ENCODE measurements around the gene PRR32.
"Not testable (repeated sequence)": the region's sequence is repeated elsewhere in the genome, so short reads cannot be mapped to it uniquely, and the experiment has no call there.

The PRR32 gene, protein sequence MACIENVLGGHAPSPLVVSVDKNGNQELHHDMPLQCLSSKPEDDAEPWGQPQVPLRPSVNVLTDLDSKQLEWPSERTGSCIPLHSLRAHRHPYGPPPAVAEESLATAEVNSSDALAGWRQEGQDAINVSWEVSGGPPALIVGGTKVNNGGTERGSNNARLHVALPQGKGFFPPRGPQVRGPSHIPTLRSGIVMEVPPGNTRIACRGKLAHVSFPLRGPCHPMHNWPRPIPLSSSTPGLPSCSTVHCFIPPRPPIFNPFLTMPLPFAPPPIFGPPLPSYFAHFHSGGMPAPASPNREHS

DNA sequence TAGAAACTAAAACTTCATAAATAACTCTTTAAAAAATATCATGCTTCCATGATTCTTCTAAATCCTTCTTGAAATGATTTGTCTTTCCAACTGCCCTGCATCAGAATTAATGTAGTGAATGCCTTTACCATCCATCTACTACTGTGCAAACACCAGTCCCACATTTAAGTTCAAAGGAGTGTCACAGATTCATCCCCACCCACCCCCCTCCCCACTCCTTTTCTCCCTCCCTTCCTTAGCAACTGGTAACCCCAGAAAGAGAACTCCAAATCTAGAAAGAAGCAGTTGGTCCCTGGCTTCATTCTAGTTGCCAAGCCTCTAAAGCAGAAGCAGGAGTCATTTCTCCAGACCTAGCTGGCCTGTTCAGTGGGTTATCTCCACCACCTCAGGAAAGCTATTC is at the start of gene PRR32:
PRR32 (plus strand) TSS at position 301 of the 400 bp plus-strand sequence. CDS start 115 bp downstream, outside the sequence.
- H3K27ac ChIP-seq (ENCODE audit: low read length), result no peak within 1 kb of the TSS
- no peaks in the 10 kb centered on the region for H3K4me1 ChIP-seq (ENCODE audit: control insufficient read depth, insufficient read depth, low read length)
- no peak for DNase-seq (ENCODE audit: low read depth, low spot score)
- no peaks in the 10 kb centered on the region for H3K9me3 ChIP-seq (ENCODE audit: control insufficient read depth, insufficient read depth, low read length)
- H3K4me3 ChIP-seq (ENCODE audit: low read length), result no peak within 1 kb of the TSS
- no peaks in the 10 kb centered on the region for H3K36me3 ChIP-seq (ENCODE audit: control insufficient read depth, insufficient read depth, low read length)
- no peaks in the 10 kb centered on the region for H3K27me3 ChIP-seq (ENCODE audit: control insufficient read depth, insufficient read depth, low read length)

DNA sequence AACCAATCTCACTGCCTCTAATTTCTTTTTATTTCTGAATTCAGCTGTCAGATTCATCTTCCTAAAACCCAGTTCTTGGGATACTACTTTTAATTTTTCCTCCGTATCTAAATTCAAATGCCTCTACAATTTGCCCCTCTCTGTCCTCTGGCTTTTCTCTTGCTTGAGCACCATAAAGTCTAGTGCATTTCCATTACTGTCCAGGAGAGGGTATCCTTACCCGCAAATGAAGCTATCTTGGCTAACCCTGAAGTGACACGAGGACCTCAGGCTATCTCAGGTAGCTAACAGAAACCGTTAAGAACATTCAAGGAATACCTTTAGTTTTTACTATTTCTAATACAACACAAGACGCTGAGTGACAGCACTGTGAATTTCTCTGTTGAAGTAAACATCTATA is 49.4 kb upstream of the PRR32 start:
- Histone ChIP-seq H3K36me3 (ENCODE audit: control insufficient read depth, insufficient read depth, low read length) (no peaks in the 10 kb centered on the region), H3K9me3 (ENCODE audit: control insufficient read depth, insufficient read depth, low read length) (no peaks in the 10 kb centered on the region), H3K27ac (ENCODE audit: low read length) (no peak overlapping the region), H3K4me1 (ENCODE audit: control insufficient read depth, insufficient read depth, low read length) (no peaks in the 10 kb centered on the region), H3K27me3 (ENCODE audit: control insufficient read depth, insufficient read depth, low read length) (no peaks in the 10 kb centered on the region), H3K4me3 (ENCODE audit: low read length) (no peak overlapping the region)
- DNase-seq (ENCODE audit: low read depth, low spot score), result peak; percentile 18
- no CpG with 5 or more reads among the region's 5 CpGs for WGBS (ENCODE audit: insufficient coverage, insufficient read length)

DNA sequence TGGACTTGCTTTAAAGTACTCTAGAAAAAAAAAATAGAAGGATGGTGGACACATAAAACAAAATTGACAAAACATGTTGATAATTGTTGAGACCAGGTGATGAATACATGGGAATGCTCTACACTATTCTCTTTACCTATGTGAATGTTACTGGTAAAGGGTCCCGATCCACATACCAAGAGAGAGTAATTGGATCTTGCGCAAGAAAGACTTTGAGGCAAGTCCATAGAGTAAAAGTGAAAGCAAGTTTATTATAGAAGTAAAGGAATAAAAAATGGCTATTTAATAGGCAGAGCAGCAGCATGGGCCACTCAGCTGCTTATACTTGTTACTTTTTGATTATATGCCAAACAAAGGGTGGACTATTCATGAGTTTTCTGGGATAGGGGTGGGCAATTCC is 34.0 kb upstream of the PRR32 start:
- Histone ChIP-seq H3K4me1 (ENCODE audit: control insufficient read depth, insufficient read depth, low read length) (no peaks in the 10 kb centered on the region), H3K27ac (ENCODE audit: low read length) (no peak overlapping the region), H3K4me3 (ENCODE audit: low read length) (no peak overlapping the region), H3K36me3 (ENCODE audit: control insufficient read depth, insufficient read depth, low read length) (no peaks in the 10 kb centered on the region), H3K27me3 (ENCODE audit: control insufficient read depth, insufficient read depth, low read length) (no peaks in the 10 kb centered on the region), H3K9me3 (ENCODE audit: control insufficient read depth, insufficient read depth, low read length) (no peaks in the 10 kb centered on the region)
- no CpG with 5 or more reads among the region's 2 CpGs for WGBS (ENCODE audit: insufficient coverage, insufficient read length)
- no peak for DNase-seq (ENCODE audit: low read depth, low spot score)

DNA sequence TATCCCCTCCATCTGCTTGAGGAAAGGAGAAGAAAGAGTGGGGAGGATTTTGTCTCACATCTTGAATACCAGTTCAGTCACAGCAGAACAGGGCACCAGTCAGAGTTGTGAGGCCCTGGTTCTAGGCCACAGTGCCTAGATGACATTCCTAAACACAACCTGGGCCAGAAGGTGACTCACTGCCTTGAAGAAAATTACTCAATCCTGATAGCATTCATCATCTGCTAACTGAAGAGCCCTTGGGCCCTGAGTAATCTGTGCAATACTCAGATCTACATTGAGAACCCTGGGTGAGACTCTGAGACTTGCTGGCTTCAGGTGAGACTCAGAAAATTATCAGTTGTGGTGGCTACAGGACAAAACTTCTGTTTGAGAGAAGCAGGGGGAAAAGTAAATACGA is 20.5 kb upstream of the PRR32 start:
- no peaks in the 10 kb centered on the region for H3K27me3 ChIP-seq (ENCODE audit: control insufficient read depth, insufficient read depth, low read length)
- no peak for DNase-seq (ENCODE audit: low read depth, low spot score)
- WGBS (ENCODE audit: insufficient coverage, insufficient read length), result no CpG with 5 or more reads among the region's 1 CpG
- H3K4me3 ChIP-seq (ENCODE audit: low read length), result no peak overlapping the region
- no peaks in the 10 kb centered on the region for H3K9me3 ChIP-seq (ENCODE audit: control insufficient read depth, insufficient read depth, low read length)
- no peaks in the 10 kb centered on the region for H3K4me1 ChIP-seq (ENCODE audit: control insufficient read depth, insufficient read depth, low read length)
- H3K27ac ChIP-seq (ENCODE audit: low read length), result no peak overlapping the region
- no peaks in the 10 kb centered on the region for H3K36me3 ChIP-seq (ENCODE audit: control insufficient read depth, insufficient read depth, low read length)

DNA sequence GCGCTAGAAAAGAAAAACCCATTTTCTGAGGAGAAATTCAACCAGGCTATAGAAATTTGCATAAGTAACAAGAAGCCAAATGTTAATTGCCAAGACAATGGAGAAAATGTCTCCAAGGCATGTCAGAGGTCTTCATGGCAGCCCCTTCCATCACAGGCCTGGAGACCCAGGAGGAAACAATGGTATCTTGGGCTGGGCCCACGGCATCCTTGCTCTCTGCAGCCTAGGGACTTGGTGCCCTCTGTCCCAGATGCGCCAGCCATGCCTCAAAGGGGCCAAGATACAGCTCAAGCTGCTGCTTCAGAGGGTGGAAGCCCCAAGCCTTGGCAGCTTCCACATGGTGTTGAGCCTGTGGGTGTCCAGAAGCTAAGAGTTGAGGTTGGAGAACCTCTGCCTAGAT is 12.7 kb upstream of the PRR32 start:
- no CpG with 5 or more reads among the region's 3 CpGs for WGBS (ENCODE audit: insufficient coverage, insufficient read length)
- not testable (repeated sequence) for H3K27me3 ChIP-seq (ENCODE audit: control insufficient read depth, insufficient read depth, low read length); H3K36me3 ChIP-seq (ENCODE audit: control insufficient read depth, insufficient read depth, low read length); H3K4me3 ChIP-seq (ENCODE audit: low read length); H3K9me3 ChIP-seq (ENCODE audit: control insufficient read depth, insufficient read depth, low read length); H3K4me1 ChIP-seq (ENCODE audit: control insufficient read depth, insufficient read depth, low read length); DNase-seq (ENCODE audit: low read depth, low spot score); H3K27ac ChIP-seq (ENCODE audit: low read length)

DNA sequence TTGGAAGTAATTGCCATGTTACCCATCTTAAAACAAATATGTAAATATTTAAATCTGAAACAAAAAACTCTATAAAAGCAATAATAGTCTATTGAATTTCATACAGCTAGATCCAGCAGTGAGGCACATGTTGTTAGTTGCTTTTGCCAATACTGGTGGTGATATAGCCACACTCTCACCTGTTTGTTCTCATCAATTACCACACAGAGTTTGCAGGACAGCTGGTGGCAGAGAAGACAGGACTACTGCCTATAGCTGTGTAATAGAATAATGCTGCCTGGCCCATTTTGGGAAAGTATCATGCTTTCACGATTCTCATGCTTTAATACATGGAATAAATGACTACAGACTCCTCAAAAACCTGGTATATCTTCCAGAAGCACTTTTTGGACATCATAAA is 3.7 kb upstream of the PRR32 start:
- no peaks in the 10 kb centered on the region for H3K4me1 ChIP-seq (ENCODE audit: control insufficient read depth, insufficient read depth, low read length)
- DNase-seq (ENCODE audit: low read depth, low spot score), result no peak
- H3K36me3 ChIP-seq (ENCODE audit: control insufficient read depth, insufficient read depth, low read length), result no peaks in the 10 kb centered on the region
- WGBS (ENCODE audit: insufficient coverage, insufficient read length), result no CpG with 5 or more reads among the region's 1 CpG
- H3K9me3 ChIP-seq (ENCODE audit: control insufficient read depth, insufficient read depth, low read length), result no peaks in the 10 kb centered on the region
- no peak overlapping the region for H3K27ac ChIP-seq (ENCODE audit: low read length)
- no peaks in the 10 kb centered on the region for H3K27me3 ChIP-seq (ENCODE audit: control insufficient read depth, insufficient read depth, low read length)
- H3K4me3 ChIP-seq (ENCODE audit: low read length), result no peak overlapping the region

DNA sequence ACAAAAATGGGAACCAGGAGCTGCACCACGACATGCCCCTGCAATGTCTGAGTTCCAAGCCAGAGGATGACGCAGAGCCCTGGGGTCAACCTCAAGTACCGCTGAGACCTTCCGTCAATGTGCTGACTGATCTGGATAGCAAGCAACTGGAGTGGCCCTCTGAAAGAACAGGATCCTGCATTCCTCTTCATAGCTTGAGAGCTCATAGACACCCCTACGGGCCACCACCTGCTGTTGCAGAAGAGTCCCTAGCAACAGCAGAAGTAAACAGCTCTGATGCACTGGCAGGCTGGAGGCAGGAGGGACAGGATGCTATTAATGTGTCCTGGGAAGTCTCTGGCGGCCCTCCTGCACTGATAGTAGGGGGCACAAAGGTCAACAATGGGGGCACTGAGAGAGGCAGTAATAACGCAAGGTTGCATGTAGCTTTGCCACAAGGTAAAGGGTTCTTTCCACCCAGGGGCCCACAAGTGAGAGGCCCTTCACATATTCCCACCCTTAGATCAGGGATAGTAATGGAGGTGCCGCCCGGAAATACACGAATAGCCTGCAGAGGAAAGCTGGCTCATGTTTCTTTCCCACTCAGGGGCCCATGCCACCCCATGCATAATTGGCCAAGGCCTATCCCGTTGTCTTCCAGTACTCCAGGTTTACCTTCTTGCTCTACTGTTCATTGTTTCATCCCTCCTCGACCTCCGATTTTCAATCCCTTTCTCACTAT is 1.3 kb downstream of the PRR32 start:
- H3K4me3 ChIP-seq (ENCODE audit: low read length), result no peak overlapping the region
- H3K36me3 ChIP-seq (ENCODE audit: control insufficient read depth, insufficient read depth, low read length), result no peaks in the 10 kb centered on the region
- H3K9me3 ChIP-seq (ENCODE audit: control insufficient read depth, insufficient read depth, low read length), result no peaks in the 10 kb centered on the region
- H3K27ac ChIP-seq (ENCODE audit: low read length), result no peak overlapping the region
- H3K27me3 ChIP-seq (ENCODE audit: control insufficient read depth, insufficient read depth, low read length), result no peaks in the 10 kb centered on the region
- no peaks in the 10 kb centered on the region for H3K4me1 ChIP-seq (ENCODE audit: control insufficient read depth, insufficient read depth, low read length)
- no peak for DNase-seq (ENCODE audit: low read depth, low spot score)
- no CpG with 5 or more reads among the region's 13 CpGs for WGBS (ENCODE audit: insufficient coverage, insufficient read length)

DNA sequence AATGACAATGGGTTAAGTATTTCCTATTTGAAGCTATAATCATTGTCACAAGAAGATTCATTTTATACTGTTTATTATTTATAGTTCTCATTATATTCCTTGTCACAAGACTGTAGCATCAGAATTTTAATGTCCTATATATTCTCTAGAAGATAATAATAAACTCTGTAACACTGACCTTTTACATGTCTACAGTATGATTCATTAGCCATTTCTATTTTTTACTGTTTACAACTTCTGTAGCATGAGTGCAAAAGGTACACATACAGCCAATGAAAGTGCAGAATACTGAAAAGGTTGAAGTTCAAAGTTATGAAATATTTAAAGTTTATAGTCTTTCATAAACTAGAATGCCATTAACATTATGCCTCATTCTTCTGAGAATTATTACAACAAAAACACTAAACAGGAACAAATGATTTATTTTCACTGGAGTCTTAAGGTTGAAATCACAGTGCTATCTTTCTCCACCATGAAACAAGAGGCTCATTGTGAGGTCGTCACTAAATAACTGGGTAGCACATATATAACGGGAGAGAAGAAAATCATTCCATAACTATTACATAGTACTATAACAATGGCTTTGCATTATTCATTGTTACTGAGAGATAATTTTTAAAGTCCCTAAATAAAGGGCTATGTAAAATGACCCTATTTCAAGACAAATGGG is 4.9 kb downstream of the PRR32 start:
- Histone ChIP-seq H3K27ac (ENCODE audit: low read length) (no peak overlapping the region), H3K4me1 (ENCODE audit: control insufficient read depth, insufficient read depth, low read length) (no peaks in the 10 kb centered on the region), H3K4me3 (ENCODE audit: low read length) (no peak overlapping the region), H3K36me3 (ENCODE audit: control insufficient read depth, insufficient read depth, low read length) (no peaks in the 10 kb centered on the region), H3K9me3 (ENCODE audit: control insufficient read depth, insufficient read depth, low read length) (no peaks in the 10 kb centered on the region), H3K27me3 (ENCODE audit: control insufficient read depth, insufficient read depth, low read length) (no peaks in the 10 kb centered on the region)
- no CpG with 5 or more reads among the region's 2 CpGs for WGBS (ENCODE audit: insufficient coverage, insufficient read length)
- no peak for DNase-seq (ENCODE audit: low read depth, low spot score)

DNA sequence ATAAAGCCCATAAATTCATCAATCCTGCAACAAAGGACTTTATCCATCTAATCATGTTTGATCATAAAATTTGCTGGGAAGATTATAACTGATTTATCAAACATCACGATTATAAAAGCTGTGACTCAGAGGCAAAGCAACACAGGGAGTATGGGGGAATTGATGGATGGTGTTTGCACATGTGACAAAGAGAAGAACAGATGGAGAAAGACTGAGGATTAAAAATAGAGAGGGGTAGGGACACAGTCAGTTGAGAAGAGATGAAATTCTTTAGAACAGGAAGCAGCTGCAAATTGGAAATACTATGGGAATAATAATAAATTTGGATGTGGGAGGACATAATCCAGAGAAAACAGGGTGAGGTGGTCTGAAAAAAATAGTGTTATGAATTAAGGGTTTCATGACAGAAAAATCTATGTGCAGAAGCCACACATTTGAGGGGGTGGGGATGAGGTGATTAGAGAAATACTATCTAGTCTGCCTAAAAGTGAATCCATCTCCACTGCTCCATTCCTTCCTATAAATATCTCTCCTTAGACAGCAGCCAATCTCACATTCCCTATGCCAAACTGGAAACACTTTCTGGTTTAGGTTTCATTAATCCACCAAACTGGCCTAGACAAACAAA is 6.2 kb downstream of the PRR32 start:
- Histone ChIP-seq H3K27ac (ENCODE audit: low read length) (no peak overlapping the region), H3K4me1 (ENCODE audit: control insufficient read depth, insufficient read depth, low read length) (no peaks in the 10 kb centered on the region), H3K27me3 (ENCODE audit: control insufficient read depth, insufficient read depth, low read length) (no peaks in the 10 kb centered on the region), H3K4me3 (ENCODE audit: low read length) (no peak overlapping the region), H3K9me3 (ENCODE audit: control insufficient read depth, insufficient read depth, low read length) (no peaks in the 10 kb centered on the region), H3K36me3 (ENCODE audit: control insufficient read depth, insufficient read depth, low read length) (no peaks in the 10 kb centered on the region)
- no CpG with 5 or more reads among the region's 1 CpG for WGBS (ENCODE audit: insufficient coverage, insufficient read length)
- DNase-seq (ENCODE audit: low read depth, low spot score), result no peak

DNA sequence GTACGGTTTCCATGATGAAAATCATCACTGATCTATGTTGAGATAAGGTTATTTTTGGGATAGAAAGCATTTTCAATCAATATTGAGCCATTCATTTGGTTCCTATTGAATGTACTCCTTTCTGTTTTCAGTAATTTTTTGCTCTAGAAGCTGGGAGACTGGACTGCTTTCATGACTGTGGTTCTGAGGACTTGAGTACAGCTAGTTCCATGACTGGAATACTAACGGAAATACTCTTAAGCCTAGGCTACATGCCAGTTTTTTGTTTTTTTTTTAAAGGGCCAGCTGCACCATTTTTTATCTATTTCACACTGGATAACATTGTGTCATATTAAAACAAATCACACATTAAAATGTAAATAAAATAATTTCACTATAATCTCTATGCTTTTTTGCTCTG is 16.7 kb downstream of the PRR32 start:
- no peaks in the 10 kb centered on the region for H3K9me3 ChIP-seq (ENCODE audit: control insufficient read depth, insufficient read depth, low read length)
- no peak overlapping the region for H3K4me3 ChIP-seq (ENCODE audit: low read length)
- WGBS (ENCODE audit: insufficient coverage, insufficient read length), result no CpG with 5 or more reads among the region's 2 CpGs
- no peaks in the 10 kb centered on the region for H3K36me3 ChIP-seq (ENCODE audit: control insufficient read depth, insufficient read depth, low read length)
- H3K27me3 ChIP-seq (ENCODE audit: control insufficient read depth, insufficient read depth, low read length), result no peaks in the 10 kb centered on the region
- no peaks in the 10 kb centered on the region for H3K4me1 ChIP-seq (ENCODE audit: control insufficient read depth, insufficient read depth, low read length)
- no peak overlapping the region for H3K27ac ChIP-seq (ENCODE audit: low read length)
- DNase-seq (ENCODE audit: low read depth, low spot score), result no peak
